NCI-H2196 treated with DMSO at 0.1 percent for 48 hours (cell line): ENCODE data around the gene WNT4.

Experiments
- DNase-seq: peaks from one replicate; lab custom pipeline; 2025; ENCODE audit not compliant: unreplicated experiment; lab: John Stamatoyannopoulos, UW

The WNT4 gene

GRCh38 chr1:22089134-22089571, 53.7 kb downstream of the WNT4 start:
- no peak for DNase-seq

- DNase-seq = no peak
Measured at GRCh38 chr1:22088331-22088730, 54.6 kb downstream of the WNT4 start.

- DNase-seq = no peak
Measured at GRCh38 chr1:22080191-22080590, 62.7 kb downstream of the WNT4 start.

- DNase-seq = no peak
Measured at GRCh38 chr1:22078133-22078532, 64.8 kb downstream of the WNT4 start.

- no peak for DNase-seq
Measured at GRCh38 chr1:22077728-22078127, 65.2 kb downstream of the WNT4 start.

GRCh38 chr1:22076346-22076745, 66.6 kb downstream of the WNT4 start:
- no peak for DNase-seq

- DNase-seq = no peak
Measured at GRCh38 chr1:22075718-22076117, 67.2 kb downstream of the WNT4 start.

- no peak for DNase-seq
Measured at GRCh38 chr1:22074803-22075202, 68.1 kb downstream of the WNT4 start.

GRCh38 chr1:22071511-22071910, 71.4 kb downstream of the WNT4 start:
- DNase-seq = no peak
